ENCODE results near the gene RESF1. TPM values are rescaled to one million over a fixed set of nuclear protein-coding genes. Genes with fewer than 3 reads are reported as not detected.

RESF1 gene
- total RNA-seq, 1 donor from 2014 or later = 72.2 TPM

GRCh38 chr12:31923063-31923412, 36.2 kb upstream of the RESF1 start:
- H3K4me1 Mint-ChIP-seq (ENCODE audit: unreplicated experiment) = no peaks in the 10 kb centered on the region
- no peaks in the 10 kb centered on the region for H3K27me3 Mint-ChIP-seq
- no peak for TF ChIP-seq CTCF (conservative IDR thresholded peaks at IDR 0.05)
- H3K27ac Mint-ChIP-seq = no peak overlapping the region
- no peak for DNase-seq (ENCODE audit: extremely low spot score, unreplicated experiment)
- H3K4me3 Mint-ChIP-seq = no peak overlapping the region
- peaks cover 9% of the 10 kb centered on the region for H3K36me3 Mint-ChIP-seq
- H3K9me3 Mint-ChIP-seq = peaks cover 13% of the 10 kb centered on the region

- Mint-ChIP-seq H3K36me3 (peaks cover 10% of the 10 kb centered on the region), H3K4me3 (no peak overlapping the region), H3K4me1 (ENCODE audit: unreplicated experiment) (no peaks in the 10 kb centered on the region), H3K27ac (no peak overlapping the region), H3K27me3 (no peaks in the 10 kb centered on the region), H3K9me3 (peaks cover 7% of the 10 kb centered on the region)
- TF ChIP-seq CTCF (conservative IDR thresholded peaks at IDR 0.05) = no peak
- no peak for DNase-seq (ENCODE audit: extremely low spot score, unreplicated experiment)
These were observed 30.8 kb upstream of the RESF1 start for GRCh38 chr12:31928246-31929026.

- Mint-ChIP-seq H3K4me3 (no peak overlapping the region), H3K9me3 (peaks cover 5% of the 10 kb centered on the region), H3K27me3 (no peaks in the 10 kb centered on the region), H3K36me3 (peaks cover 13% of the 10 kb centered on the region), H3K27ac (no peak overlapping the region), H3K4me1 (ENCODE audit: unreplicated experiment) (no peaks in the 10 kb centered on the region)
- no peak for DNase-seq (ENCODE audit: extremely low spot score, unreplicated experiment)
- no peak for TF ChIP-seq CTCF (conservative IDR thresholded peaks at IDR 0.05)
These were observed 30.1 kb upstream of the RESF1 start for GRCh38 chr12:31929027-31929526.

- Mint-ChIP-seq H3K4me1 (ENCODE audit: unreplicated experiment) (no peaks in the 10 kb centered on the region), H3K27me3 (no peaks in the 10 kb centered on the region), H3K4me3 (no peak overlapping the region), H3K9me3 (peaks cover 5% of the 10 kb centered on the region), H3K27ac (no peak overlapping the region), H3K36me3 (peaks cover 13% of the 10 kb centered on the region)
- no peak for TF ChIP-seq CTCF (conservative IDR thresholded peaks at IDR 0.05)
- DNase-seq (ENCODE audit: extremely low spot score, unreplicated experiment) = no peak
These were observed 27.2 kb upstream of the RESF1 start for GRCh38 chr12:31931796-31932715.

GRCh38 chr12:31944299-31944698, 14.9 kb upstream of the RESF1 start:
- H3K4me1 Mint-ChIP-seq (ENCODE audit: unreplicated experiment) = no peaks in the 10 kb centered on the region
- peaks cover 23% of the 10 kb centered on the region for H3K36me3 Mint-ChIP-seq
- H3K27me3 Mint-ChIP-seq = no peaks in the 10 kb centered on the region
- H3K9me3 Mint-ChIP-seq = peaks cover 29% of the 10 kb centered on the region
- H3K27ac Mint-ChIP-seq = no peak overlapping the region
- no peak for DNase-seq (ENCODE audit: extremely low spot score, unreplicated experiment)
- no peak overlapping the region for H3K4me3 Mint-ChIP-seq
- TF ChIP-seq CTCF (conservative IDR thresholded peaks at IDR 0.05) = no peak
